B cell (primary cell): ENCODE results near the gene TAC3.

Experiments used
- CTCF ChIP-seq: fragments of 200-600 bp; IDR thresholded peaks from one replicate; pipeline ENCODE4 v1.8.0; 2022; ENCODE audit warnings: antibody characterized with exemption, mild to moderate bottlenecking
- EZH2 ChIP-seq: IDR thresholded peaks from 2 replicates; pipeline ENCODE4 v1.6.1; 2012; ENCODE audit warnings: borderline replicate concordance, low read depth, mild to moderate bottlenecking, moderate library complexity, low read length; ENCODE audit not compliant: insufficient read depth, poor library complexity, severe bottlenecking

DNA sequence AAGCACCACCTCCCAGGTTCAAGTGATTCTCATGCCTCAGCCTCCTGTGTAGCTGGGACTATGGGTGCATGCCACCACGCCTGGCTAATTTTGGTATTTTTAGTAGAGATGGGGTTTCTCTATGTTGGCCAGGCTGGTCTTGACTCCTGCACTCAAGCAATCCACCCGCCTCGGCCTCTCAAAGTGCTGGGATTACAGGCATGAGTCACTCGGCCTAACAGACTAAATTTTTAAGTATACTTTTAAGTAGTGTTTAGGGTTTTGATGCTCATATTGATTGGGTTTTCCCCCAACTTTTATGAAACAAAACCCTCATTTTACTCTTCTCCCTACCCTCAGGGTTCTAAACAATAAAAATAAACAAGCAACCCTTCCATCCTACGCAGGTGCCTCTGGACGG, 28.1 kb upstream of the TAC3 start:
- TF ChIP-seq CTCF (no peak), EZH2 (no peak)
